Mucosa of gallbladder (tissue), 1 donor: ENCODE results near the gene WDR4. TPM values are rescaled to one million over a fixed set of nuclear protein-coding genes. Genes with fewer than 3 reads are reported as not detected.
"Not testable (repeated sequence)": the region's sequence is repeated elsewhere in the genome, so short reads cannot be mapped to it uniquely, and the experiment has no call there.

Source experiments
- DNase-seq: peaks from one replicate; pipeline ENCODE4 v3.0.0-alpha.2; 2020; ENCODE audit warnings: low spot score
- total RNA-seq: library from RNA; stranded (reverse); gene quantifications from one replicate; pipeline ENCODE4 v1.2.1, GENCODE V29; 2021
- donor health status: DM: no; HTN: no; CAD: no.

Gene WDR4
- total RNA-seq, 1 donor from 2014 or later: 14.8 TPM

DNA sequence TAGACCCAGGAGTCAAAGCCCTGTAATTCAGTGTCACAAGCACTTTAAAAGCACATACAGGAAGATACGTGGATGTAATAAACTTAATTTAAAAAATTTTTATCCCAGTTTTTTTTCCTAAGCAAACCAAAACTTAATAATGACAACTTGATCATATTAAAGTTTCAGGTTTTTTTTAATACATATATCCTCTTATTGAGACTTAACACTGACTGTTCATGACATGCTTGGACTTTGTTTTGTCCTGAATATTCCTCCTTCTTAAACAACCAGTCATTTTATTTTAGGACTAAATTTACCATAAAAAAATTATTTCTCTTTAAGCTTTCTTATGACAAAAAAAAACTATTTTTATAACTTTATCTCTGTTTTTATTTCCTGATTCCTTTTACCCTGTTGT is 64.1 kb downstream of the WDR4 start:
- no peak for DNase-seq

DNA sequence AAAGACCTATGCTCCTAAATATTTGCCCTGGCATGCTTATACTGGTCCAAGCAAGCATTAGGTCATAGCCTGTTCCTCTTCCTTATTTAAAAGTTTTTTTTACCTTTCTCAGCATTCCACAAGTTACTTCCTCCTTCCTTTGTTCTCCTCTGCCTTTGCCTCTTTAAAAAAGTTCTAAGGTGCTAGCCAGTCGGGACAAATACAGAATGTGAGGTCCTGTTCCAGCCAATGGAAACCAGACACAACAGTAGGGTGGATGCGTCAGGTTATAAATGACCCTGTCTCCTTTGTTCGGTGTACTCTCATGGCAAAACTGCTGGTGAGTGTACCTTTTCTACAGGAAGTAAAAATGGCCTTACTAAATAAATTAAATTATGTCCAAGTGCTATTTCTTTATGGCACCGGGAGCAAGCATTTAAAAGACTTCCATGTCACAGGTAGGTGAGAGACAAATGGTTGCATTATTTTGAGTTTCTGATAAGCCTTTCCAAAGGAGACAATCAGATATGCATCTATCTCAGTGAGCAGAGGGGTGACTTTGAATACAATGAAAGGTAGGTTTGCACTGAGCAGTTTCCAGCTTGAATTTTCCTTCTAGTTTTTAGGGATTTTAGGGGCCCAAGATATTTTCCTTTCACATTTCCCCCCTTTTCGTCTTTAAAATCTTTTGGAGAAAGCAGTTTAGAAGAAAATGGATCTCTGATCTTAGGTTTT is 66.7 kb downstream of the WDR4 start:
- DNase-seq: peak; percentile 72

DNA sequence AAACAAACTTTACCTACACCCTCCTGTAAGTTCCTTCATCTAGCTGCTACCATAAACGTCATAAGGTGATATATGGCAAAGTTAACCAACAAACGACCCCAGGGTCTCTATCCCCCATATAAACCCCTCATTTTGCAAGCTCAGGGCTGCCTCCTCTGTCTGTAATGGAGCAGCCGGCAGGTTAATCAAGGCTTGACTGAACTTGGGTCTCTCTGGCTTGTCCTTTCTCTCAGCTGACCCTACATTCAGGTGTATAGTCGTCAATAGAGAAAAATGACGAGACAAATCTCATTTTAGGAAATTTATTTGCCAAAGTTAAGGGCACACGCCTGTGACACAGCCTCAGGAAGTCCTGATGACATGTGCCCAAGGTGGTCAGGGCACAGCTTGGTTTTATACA is 67.4 kb downstream of the WDR4 start:
- no peak for DNase-seq

DNA sequence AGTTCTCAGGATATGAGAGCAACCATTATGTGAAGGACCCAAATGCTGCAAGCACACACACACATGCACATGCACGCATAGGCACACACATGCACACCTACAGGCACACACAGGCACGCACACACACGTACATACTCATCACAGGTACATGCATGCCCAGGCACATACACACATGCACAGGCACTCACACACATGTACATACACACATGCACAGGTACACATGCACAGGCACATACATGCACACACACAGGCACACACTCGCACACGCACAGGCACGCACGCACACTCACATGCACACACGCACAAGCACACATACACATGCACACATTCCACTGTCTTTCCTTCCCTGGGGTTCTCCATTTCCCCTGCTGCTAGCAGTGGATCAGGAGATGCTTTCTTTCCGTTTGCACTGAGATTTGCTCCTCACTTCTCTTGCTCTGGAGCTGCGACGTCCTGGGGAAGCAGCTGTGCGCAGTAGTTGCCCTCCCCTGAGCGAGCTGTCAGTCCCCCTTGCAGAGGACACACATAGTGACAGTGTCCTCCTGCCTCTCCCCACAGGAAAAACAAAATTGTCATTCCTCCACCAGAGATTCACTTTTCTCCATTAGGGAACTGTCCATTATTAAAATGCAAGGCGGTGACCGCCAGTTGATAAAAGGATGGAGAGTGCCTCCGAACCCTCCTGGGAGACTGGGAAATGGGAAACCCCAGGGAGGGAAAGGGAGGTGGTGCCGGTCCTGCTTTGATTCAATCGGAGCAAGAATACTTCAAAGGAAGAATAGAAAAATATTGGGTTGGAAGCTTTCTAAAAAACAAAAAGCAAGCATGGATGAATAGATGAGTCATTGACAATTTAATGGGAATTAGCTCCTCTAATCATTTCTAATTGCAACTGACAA is 69.5 kb downstream of the WDR4 start:
- DNase-seq: no peak

DNA sequence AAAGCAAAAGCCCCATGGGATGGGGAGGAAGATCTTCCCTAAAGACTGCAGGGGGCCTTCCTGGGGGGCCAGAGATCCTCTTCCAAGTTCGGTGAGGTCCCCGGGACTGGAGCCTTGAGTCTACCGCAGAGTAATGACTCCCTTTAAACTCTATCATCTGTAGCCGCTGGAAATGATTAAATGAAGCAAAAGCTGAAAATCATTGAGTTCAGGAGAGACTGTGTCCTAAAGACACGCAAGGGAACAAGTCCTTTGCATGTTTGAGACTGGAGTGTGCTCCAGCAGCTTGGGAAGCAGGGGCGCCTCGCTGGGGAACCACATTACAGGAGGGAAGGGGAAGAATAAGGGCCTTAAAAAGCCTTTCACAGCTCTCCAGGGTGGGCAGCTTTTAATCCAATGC is 70.2 kb downstream of the WDR4 start:
- DNase-seq: no peak

DNA sequence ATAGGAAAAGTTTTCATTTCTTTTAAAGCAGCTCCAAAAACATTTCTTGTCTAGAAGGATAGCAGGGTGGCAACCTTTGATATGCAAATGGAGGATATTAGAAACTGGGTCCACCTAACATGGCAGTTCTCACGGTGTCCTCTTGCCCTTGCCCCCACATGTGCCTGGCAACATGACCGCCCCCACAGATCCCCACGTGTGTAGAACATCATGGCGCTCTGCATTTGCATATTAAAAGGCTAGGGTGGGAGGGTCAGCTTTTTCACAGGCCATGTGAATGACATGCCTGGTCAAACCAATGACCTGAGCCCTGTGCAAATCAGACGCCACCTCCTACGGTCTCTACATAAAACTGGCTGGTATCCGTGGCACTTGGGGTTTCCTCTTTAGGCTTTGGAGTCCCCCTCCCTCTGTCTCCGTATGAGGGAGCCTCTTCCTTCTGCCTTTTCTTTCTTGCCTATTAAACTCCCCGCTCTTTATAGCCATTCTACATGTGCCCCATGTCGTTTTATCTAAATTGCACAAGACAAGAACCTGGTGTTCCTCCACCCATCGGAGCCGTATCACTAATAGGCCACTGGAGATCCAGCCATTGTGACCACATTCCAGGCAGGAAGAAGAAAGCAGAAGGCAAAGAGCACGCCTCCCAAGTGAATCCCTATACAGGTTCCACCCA is 71.3 kb downstream of the WDR4 start:
- DNase-seq: no peak

DNA sequence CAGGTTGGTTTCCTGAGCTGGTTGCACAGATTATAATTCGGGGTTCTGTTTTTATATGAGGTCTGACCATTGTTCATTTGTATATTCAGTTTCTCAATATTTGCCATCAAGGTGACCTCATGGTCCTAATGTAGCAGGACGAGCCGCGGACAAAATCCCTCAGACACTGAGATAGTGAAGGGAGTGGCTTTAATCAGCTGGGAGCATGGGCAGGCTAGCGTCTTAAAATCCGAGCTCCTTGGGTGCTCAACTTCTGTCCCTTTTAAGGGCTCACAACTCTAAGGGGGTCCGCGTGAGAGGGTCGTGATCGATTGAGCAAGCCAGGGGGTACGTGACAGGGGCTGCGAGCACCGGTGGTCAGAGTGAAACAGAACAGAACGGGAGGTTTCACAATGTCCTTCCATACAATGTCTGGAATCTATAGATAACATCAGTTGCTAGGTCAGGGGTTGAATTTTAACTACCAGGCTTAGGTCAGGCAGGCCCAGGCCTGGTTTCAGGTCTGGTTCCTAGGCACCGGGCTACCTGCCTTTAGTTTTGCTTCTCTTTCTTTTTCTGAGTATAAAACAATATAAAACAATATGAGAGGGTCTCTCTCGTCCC is 71.9 kb downstream of the WDR4 start:
- DNase-seq: not testable (repeated sequence)

DNA sequence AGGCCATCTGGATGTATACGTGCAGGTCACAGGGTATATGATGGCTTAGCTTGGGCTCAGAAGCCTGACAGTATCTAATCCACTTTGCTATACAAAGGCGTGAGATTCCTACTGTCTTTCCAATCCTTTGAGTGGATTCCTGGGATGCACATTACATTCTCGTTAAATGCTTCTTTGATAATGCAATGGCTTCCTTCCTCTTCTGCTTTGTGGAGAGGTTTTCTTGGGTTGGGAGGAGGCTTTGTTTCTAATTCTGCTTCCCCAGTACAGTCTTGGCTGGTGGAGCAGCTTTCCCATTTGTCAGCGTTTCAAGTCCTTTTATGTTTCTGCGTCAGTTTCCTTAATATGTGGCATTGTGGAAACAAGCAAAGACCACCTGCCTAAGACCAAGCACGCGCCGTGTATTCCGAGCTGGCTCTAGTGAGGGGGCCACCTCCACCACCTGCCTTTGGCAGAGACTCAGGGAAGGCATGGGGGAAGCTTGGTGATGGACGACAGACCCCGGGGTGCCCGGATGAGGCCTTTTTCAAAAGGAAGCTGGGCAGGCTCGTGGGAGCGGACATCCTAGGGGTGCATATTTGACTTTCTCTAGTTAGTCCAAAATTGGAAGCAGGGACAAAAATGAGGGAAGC is 72.7 kb downstream of the WDR4 start:
- DNase-seq: no peak

DNA sequence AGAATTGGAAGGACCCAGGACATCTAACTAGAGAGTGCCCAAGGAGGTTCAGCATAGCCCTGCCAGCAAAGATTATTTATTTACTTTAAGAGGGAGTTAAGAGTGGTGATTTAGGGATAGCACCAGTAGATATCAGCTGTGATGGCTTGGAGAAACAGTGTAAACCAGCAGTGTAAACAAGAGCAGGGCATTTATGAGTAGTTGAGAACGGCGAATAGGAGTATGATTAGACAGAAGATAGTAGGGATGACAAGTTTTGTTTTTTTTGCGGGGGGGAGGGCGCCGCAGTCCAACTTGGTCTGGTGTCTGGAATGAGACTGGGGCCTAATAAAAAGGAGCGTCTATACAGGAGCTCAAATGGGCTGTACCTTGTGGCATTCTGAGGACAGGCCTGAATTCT is 77.7 kb downstream of the WDR4 start:
- DNase-seq: not testable (repeated sequence)

DNA sequence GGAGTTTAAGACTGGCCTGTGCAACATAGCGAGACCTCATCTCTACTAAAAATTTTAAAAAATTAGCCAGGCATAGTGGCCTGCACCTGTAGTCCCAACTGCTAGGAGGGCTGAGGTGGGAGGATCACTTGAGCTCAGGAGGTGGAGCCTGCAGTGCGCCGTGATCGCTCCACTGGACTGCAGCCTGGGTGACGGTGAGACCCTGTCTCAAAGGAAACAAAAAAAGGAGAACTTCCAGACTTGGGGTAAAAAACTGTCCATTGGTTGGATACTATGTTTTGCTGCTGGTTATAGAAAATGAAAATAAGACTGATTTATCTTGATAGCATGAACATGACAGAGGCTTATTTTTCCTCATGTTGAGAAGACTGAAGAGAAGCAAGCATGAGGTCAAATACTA is 79.4 kb downstream of the WDR4 start:
- no peak for DNase-seq

DNA sequence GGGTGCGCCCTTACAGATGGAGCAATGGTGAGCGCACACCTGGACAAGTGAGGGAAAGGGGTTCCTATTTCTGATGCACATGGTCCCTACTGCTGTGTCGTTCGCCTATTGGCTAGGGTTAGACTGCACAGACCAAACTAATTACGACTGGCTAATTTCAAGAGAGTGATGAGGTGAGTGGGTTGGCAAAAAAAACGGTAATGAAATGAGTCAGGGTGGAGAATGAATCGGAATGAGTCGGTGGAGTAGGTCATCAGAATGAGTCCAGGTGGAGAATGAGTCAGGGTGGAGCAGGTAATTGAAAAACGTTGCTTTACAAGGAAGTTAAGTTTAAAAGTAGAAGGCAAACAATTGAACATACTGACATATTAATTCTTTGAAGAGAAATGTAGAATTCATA is 79.8 kb downstream of the WDR4 start:
- DNase-seq: no peak

Other genes with a start within 250 kb of the WDR4 start
- 22.8 TPM for gene PDE9A, start 225.9 kb downstream of the WDR4 start, total RNA-seq
- 37.5 TPM for gene NDUFV3, start 13.8 kb upstream of the WDR4 start, total RNA-seq
- not detected for gene ERVH48-1, start 46.1 kb upstream of the WDR4 start, total RNA-seq
- gene PKNOX1, start 95.0 kb upstream of the WDR4 start, total RNA-seq: 21.7 TPM
- 8.5 TPM for gene CBS, start 196.3 kb upstream of the WDR4 start, total RNA-seq
- gene U2AF1, start 228.0 kb upstream of the WDR4 start, total RNA-seq: 18.0 TPM